SK-N-MC (cell line): Measurements from ENCODE around the gene SOX6.

ENCODE experiments used
- DNase-seq: peaks from one replicate; pipeline ENCODE4 v3.0.0-alpha.2; 2011; ENCODE audit warnings: low read depth, low spot score
- H3K27ac ChIP-seq: fragments of 200-600 bp; sonication (generic); 2 replicates; pipeline ENCODE4 v1.5.1; 2016; ENCODE audit warnings: mixed run types
- H3K36me3 ChIP-seq: fragments of 200-600 bp; sonication (generic); 2 replicates; pipeline ENCODE4 v1.6.1; 2017; ENCODE audit warnings: antibody characterized with exemption, low read length, mixed read lengths; ENCODE audit not compliant: insufficient read depth
- H3K4me3 ChIP-seq: fragments of 200-600 bp; sonication (generic); 2 replicates; pipeline ENCODE4 v1.5.1; 2016
- H3K9ac ChIP-seq: fragments of 200-600 bp; sonication (generic); 2 replicates; pipeline ENCODE4 v1.8.0; 2017; ENCODE audit warnings: mixed run types, mixed read lengths; ENCODE audit not compliant: insufficient read length
- H3K9me3 ChIP-seq: fragments of 200-600 bp; sonication (generic); 2 replicates; pipeline ENCODE4 v1.6.1; 2017; ENCODE audit warnings: low read depth, mild to moderate bottlenecking, antibody characterized with exemption, low read length, moderate library complexity, mixed read lengths
- EZH2 ChIP-seq: fragments of 200-600 bp; sonication (generic); IDR thresholded peaks from one replicate; pipeline ENCODE4 v1.6.1; 2017; ENCODE audit warnings: antibody characterized with exemption
- FOXP2 ChIP-seq: optimal IDR thresholded peaks from 2 replicates; pipeline ENCODE3; 2011; ENCODE audit warnings: mild to moderate bottlenecking, moderate library complexity; ENCODE audit not compliant: insufficient read depth; ENCODE audit errors: extremely low read length, control extremely low read depth
- POLR2AphosphoS5 ChIP-seq: IDR thresholded peaks from 2 replicates; pipeline ENCODE4 v1.6.1; 2012; ENCODE audit warnings: mild to moderate bottlenecking, low read depth, low read length, borderline replicate concordance

The SOX6 gene

DNA sequence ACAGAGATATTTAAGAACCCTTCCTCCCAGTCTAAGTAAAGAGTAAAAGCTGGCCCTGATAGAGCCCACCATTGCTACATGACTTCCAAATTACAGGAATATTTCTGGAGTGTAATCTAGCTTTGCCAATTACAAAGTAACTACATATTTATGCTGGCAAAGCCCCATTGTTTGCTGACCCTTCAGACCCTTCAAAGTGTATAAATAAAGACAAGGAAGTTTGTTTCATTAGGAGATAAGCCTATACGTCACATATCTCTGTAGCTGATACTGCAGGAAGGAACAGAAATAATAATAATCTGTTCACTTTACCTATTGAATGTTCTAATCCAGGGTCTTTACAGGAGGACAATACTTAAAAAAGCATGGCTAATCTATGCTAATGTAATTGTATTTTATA lies 375.1 kb downstream of the SOX6 start:
- DNase-seq, result no peak
- Histone ChIP-seq H3K9me3 (no peaks in the 10 kb centered on the region), H3K4me3 (no peak overlapping the region), H3K27ac (no peak overlapping the region), H3K36me3 (peaks cover 63% of the 10 kb centered on the region), H3K9ac (no peak overlapping the region)
- no peak for TF ChIP-seq FOXP2
- TF ChIP-seq EZH2, result no peak
- no peak for TF ChIP-seq POLR2AphosphoS5

DNA sequence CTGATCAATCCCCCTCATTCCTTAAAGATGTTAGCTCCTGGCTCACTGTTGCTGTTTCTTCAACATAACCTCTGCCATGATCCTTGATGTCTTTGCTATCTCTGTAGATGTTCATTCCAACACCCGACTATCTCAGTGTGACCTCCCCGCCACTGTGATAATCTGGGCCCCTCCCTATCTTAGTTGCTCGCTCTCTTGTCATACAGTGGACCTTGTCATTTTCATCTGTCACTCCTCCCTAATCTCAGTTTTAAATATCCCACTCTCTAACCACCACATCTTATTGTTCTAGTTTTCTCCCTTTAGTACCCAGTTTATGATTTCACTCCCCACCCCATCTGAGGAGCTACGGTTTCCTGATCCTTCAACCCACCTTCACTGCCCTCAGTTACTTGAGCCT lies 379.2 kb downstream of the SOX6 start:
- TF ChIP-seq EZH2, result no peak
- no peak for TF ChIP-seq FOXP2
- no peak for TF ChIP-seq POLR2AphosphoS5
- peaks cover 52% of the 10 kb centered on the region for H3K36me3 ChIP-seq
- no peak overlapping the region for H3K9ac ChIP-seq
- 0 out of 2 replicates have a peak overlapping the region, but pooled peaks have one; percentile 17 for H3K27ac ChIP-seq
- DNase-seq, result no peak
- no peak overlapping the region for H3K4me3 ChIP-seq
- H3K9me3 ChIP-seq, result no peaks in the 10 kb centered on the region

DNA sequence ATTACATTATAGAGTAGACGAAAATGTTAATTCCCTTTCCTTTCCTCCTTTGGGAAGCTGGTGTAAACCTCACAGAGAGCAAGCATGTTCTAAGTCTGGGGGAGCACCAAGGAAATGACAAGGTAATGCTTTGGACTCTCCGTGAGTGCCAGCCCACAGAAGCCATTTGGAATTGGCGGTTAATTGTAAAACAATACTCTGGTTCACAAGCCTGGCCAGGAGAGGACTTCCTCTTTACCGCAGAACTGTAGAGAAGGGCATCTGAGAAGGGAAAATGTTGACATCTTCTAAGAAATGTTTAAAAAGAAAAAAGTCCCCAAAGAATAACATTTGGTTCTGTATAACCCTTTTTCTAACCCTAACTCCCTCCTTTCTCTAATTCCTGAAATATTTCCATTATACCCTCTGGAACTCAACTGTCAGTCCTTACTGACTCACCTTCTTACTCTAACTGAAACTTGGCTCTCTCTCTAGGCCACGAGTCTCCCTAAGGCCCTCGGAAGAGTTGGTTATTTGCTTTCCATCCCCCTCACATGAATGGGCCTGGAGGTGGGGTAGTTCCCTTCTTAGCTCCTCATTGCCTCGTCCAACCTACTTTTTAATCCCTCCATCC lies 379.8 kb downstream of the SOX6 start:
- no peak overlapping the region for H3K9ac ChIP-seq
- no peak for TF ChIP-seq FOXP2
- H3K9me3 ChIP-seq, result no peaks in the 10 kb centered on the region
- 0 out of 2 replicates have a peak overlapping the region, but pooled peaks have one; percentile 17 for H3K27ac ChIP-seq
- no peak for DNase-seq
- no peak overlapping the region for H3K4me3 ChIP-seq
- H3K36me3 ChIP-seq, result peaks cover 58% of the 10 kb centered on the region

DNA sequence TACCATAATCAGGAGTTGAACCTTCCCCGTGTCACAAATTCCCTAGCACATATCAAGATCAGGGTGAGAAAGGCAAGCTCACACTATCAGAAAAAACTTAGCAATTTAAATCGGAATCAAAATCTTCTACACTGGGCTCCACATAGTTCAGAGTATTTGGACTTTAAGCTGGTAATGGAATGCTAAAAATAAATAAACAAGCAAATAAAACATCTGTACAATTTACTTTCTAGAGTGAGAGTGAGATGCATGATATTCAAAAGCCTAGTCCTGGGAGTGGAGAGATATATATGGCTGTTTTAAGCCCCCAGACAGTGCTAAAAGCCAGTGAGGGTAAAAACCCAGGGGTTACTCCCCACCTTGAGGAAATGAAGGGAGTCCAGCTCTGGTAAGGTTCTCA lies 380.6 kb downstream of the SOX6 start:
- no peak for DNase-seq
- Histone ChIP-seq H3K27ac (no peak overlapping the region), H3K9ac (no peak overlapping the region), H3K9me3 (no peaks in the 10 kb centered on the region), H3K36me3 (peaks cover 66% of the 10 kb centered on the region), H3K4me3 (no peak overlapping the region)
- TF ChIP-seq EZH2 (no peak), FOXP2 (no peak), POLR2AphosphoS5 (no peak)

GRCh38 chr11:15972838-15973237 lies 383.5 kb downstream of the SOX6 start:
- no peak for DNase-seq
- Histone ChIP-seq H3K36me3 (peaks cover 47% of the 10 kb centered on the region), H3K9ac (no peak overlapping the region), H3K27ac (no peak overlapping the region), H3K9me3 (no peaks in the 10 kb centered on the region), H3K4me3 (no peak overlapping the region)
- no peak for TF ChIP-seq POLR2AphosphoS5
- TF ChIP-seq FOXP2, result no peak
- TF ChIP-seq EZH2, result no peak

DNA sequence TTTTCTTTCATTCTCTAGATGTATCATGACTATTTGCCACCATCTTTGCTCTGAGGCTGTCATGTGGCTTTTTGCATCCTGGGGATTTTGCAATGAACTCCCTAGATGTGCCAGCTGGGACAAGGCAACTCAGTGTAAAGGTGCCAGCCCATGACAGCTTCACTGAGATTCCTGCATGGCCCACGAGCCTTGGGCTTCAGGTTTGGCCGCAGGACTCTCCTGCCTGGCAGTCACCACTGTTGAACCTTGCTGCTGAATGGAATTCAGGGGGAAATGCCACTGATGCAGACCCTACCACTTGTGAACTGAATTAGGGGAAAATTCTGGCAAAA lies 385.2 kb downstream of the SOX6 start:
- no peak for DNase-seq
- 0 out of 2 replicates have a peak overlapping the region, but pooled peaks have one; percentile 37 for H3K27ac ChIP-seq
- no peak overlapping the region for H3K4me3 ChIP-seq
- peaks cover 40% of the 10 kb centered on the region for H3K36me3 ChIP-seq
- no peak overlapping the region for H3K9ac ChIP-seq
- H3K9me3 ChIP-seq, result no peaks in the 10 kb centered on the region
- no peak for TF ChIP-seq FOXP2
- TF ChIP-seq EZH2, result no peak
- TF ChIP-seq POLR2AphosphoS5, result no peak

DNA sequence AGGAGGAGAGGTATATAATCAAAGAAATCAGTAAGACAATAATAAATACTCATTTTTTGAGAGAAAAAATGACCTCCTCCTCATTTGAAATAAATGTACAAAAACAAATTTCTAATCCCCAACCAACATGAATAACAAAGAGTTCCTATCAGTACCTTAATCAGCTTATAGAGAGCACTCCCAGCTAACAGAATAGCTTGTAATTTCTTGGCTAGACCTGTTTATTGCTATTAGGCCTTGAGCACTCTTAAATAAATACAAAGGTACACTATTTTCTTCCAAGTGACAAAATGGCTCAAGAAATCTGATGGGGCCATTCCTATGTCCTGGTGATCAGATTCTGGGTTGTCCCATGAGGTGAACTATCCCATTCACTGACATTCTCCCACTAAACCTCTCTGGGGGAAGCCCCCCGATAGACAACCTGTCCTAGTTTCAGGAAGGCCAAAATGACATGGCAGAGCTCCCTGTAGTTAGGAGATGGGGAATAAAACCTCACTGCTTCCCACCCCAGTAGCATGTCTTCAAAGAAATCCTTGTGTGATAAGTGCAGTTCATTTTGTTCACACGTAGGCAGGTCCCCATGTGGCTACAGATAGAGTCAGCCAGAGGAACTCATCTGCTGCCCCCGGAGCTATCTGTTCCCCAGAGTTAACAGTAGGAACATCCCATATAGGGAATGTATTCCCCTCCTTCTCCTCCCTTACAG lies 385.7 kb downstream of the SOX6 start:
- no peaks in the 10 kb centered on the region for H3K9me3 ChIP-seq
- H3K36me3 ChIP-seq, result peaks cover 35% of the 10 kb centered on the region
- no peak overlapping the region; the same call in 1 of the 2 replicates for H3K4me3 ChIP-seq
- H3K9ac ChIP-seq, result peak overlapping the region; percentile 71
- no peak for TF ChIP-seq POLR2AphosphoS5
- TF ChIP-seq EZH2, result no peak
- no peak for TF ChIP-seq FOXP2
- peak overlapping the region; percentile 94 for H3K27ac ChIP-seq
- no peak for DNase-seq

DNA sequence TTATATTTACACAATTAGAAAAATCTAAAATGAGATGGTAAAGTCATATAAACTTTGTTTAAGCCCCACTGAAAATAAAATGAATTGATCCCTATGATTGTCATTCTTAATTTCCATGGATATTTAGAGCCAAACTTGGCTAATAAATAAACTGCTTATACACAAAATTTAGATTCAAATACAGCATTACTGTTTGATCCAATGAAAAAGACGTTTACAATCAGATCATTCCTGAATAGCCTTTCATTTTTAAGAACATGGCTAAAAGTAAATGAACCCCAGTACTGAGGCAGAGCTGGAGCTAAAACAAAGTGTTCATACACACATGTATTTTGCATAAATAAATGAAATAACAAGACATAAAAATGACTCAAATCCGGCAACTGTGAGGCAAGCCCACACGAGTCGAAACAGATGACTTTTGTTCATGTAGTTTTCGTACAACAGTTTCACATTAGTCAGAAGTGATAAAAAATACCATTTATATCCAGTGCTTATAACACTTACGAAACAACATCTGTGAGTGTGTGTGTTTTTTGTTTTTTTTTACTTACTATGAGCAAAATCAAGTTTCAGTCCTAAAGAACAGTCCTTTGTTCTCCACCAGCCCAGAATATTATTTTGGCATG lies 386.5 kb downstream of the SOX6 start:
- H3K9ac ChIP-seq, result peak overlapping the region; percentile 71

DNA sequence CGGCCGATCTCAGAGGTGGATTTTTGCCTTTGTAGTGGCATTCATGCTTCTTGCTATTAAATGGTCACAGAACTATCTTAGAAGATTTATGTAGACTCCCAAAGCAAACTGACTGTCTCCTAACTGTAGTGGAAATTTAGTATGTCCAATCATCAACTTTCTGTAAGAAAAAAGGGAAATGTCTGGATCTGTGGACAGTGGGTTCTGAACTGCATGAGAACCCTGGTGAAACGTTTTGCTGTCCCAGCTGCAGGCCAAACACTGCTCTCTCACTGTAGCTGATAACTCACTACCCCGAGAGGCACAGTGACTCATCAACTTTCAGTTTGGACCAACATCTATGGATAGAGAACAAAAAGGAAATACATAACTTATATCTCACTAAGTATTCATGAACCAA lies 387.1 kb downstream of the SOX6 start:
- Histone ChIP-seq H3K27ac (peak overlapping the region; percentile 94), H3K9ac (peak overlapping the region; percentile 71), H3K4me3 (peak overlapping the region; percentile 44), H3K9me3 (no peaks in the 10 kb centered on the region), H3K36me3 (peaks cover 30% of the 10 kb centered on the region)
- no peak for DNase-seq
- TF ChIP-seq POLR2AphosphoS5, result no peak
- no peak for TF ChIP-seq EZH2
- TF ChIP-seq FOXP2, result no peak

More for the DNA sequence above, 386.5 kb downstream of the SOX6 start:
- Histone ChIP-seq H3K4me3 (peak overlapping the region; percentile 44), H3K27ac (peak overlapping the region; percentile 94), H3K9me3 (no peaks in the 10 kb centered on the region), H3K36me3 (peaks cover 30% of the 10 kb centered on the region)
- TF ChIP-seq POLR2AphosphoS5, result no peak
- TF ChIP-seq EZH2, result no peak
- no peak for TF ChIP-seq FOXP2
- no peak for DNase-seq
